ENCODE results near the gene PTGFRN.

GRCh38 chr1:116891396-116892079 lies 18.2 kb upstream of the PTGFRN start:
- TF ChIP-seq POLR2A (IDR thresholded peaks at IDR 0.05) (no peak), CTCF (IDR thresholded peaks at IDR 0.05) (no peak), EP300 (IDR thresholded peaks at IDR 0.05) (no peak)
